GM18868 (cell line): Measurements from ENCODE around the gene IBA57.
A peak's percentile ranks its signal among the peaks of the same experiment; 100 is the strongest.

Experiments used
- ATAC-seq: cut with Tn5 transposase; IDR thresholded peaks from one replicate; pipeline ENCODE4 v1.9.1; 2021; ENCODE audit warnings: mild to moderate bottlenecking, moderate library complexity; ENCODE audit not compliant: unreplicated experiment

Gene IBA57

DNA sequence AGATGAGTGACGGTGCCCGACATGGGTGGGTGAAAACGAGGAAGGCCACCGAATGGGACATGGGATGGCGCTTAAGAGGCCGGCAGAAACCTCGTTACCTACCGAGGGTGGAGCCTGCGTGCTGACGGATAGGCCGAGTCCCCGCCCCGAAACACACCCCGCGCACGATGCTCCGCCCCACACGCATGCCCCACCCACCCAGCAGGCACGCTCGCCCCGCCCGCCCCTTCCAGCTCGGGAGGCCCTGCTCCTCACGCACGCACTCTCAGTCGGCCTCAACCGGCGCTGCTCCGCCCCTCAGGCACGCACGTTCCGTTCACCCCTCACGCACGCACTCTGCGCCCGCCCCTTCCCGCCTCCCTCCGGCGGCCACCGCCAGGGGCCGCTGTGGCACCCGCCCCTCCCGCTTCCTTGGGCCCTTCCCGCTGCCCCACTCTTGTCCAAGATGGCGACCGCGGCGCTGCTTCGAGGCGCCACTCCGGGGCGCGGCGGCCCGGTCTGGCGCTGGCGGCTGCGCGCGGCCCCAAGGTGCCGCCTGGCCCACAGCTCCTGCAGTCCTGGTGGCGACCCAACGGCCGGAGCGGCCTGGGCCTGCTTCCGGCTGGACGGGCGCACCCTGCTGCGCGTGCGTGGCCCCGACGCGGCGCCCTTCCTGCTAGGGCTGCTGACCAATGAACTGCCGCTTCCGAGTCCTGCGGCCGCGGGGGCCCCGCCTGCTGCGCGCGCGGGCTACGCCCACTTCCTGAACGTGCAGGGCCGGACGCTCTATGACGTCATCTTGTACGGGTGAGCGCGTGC, at the start of gene IBA57:
Gene IBA57 (plus strand): TSS at position 433 of the 798 bp plus-strand sequence. CDS start 13 bp downstream, at position 446.
- peak; percentile 78 for ATAC-seq

DNA sequence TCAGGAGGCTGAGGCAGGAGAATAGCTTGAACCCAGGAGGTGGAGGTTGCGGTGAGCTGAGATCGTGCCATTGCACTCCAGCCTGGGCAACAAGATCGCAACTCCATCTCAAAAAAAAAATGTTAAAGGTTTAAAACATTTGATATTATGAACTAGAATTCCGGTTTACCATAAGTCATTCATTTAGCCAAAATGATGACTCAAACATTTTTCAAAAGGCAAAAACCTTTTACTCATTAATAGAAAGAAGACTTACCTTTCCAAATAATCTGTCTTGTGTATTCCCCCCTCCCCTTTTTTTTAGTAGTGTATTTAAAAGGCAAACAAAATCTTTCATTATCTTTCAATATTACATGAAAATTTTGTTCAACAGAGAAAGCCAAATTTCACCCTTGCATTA, 48.3 kb upstream of the IBA57 start:
- no peak for ATAC-seq

DNA sequence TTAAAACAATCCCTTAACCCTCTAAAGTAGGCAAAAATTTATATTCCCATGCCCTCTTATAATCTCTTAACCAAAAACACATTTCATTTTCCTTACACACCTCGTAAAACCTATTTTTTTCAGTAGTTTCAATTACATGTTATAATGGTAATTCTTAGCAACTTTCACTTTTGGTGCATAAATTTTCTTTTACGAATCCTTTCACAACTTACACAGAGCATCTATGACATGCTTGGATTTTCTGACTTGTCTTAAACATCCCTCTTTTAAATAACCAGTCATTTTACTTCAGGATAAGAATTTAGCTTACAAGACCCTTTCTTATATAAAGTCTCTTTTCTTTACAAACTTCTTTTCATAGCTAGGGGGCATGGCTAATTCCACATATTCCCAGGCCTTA, 47.6 kb upstream of the IBA57 start:
- no peak for ATAC-seq

DNA sequence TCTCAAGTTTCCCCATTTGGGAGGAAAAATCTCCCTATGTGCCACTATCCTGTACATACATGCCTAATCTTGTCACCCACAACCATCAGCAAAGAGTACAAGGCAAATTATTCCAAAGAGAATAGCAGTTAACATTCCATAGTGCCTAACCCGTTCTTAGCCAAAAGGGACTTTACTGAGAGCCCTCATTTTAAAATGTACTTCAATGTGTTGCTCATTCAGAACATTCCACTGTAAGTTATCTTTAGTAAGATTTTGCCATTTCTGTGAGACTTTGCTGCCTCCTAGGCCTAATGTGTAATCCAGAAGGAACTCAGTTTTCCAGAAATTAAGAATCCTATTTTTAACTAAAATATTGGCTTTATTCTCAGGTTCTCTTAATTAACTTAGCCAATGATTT, 45.3 kb upstream of the IBA57 start:
- no peak for ATAC-seq

DNA sequence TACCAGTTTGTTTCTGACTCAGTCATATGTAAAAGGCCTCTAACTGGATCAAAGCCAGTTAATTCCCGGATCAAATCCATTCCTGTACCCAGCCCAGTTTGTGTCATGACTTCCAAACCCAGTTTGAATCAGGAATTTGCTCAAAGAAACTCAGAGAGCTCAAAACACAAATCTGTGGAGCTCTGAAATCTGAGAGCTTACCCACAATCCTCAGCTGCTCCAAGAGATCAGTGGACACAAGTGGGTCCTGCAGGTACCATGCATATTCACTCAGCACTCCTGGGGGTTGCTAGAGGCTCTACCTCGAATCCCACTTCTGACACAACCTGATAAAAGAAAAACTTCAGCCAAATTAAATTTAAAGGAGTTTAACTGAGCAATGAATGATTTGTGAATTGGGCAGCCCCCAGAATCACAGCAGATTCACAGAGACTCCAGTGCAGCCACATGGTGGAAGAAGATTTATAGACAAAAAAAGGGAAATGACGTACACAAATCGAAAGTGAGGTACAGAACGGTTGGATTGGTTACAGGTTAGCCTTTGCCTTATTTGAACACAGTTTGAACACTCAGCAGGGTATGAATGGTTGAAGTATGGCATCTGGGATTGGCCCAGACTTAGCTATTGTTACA, 44.6 kb upstream of the IBA57 start:
- no peak for ATAC-seq

DNA sequence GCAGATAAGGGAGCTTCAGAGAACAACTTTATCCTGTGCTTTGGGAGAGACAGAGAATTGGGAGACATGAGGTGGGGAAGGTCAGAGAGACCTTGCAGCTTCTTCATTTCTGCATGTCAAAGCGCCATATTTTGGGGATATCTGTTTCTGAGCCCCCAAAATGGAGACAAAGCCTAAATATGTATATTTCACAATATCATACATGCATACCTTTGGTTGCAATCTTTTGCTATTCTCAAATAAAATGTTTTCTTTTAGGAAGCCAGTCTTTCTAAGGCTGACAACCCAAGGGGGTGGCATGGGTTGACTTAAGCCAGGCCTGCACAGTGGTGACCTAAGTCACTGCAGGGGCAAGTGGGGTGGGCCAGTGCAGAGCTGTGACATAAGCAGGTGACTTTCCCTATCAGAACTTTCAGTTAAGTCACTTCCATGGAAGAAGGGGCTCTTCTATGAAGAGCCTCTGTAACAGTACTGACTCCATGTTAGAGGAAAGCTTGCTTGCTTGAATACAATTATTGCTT, 42.6 kb upstream of the IBA57 start:
- no peak for ATAC-seq

DNA sequence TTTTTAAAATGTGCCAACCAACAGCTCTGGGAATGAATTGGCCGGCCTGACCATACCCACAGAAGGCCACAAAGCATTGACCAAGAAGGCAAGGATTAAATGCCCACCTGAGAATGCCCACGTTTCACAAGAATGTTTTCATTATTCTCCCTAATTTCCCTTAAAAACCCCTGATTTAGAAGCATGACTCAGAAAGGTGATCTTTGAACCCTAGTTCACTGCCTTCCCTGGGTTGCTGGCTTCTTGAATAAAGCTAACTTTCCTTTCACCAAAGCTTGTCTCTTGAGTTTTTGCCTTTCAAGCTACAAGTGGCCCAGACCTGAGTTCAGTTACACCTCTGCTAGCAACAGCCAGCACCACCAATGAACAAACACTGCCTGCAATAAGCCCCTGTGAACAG, 42.1 kb upstream of the IBA57 start:
- ATAC-seq: no peak

- no peak for ATAC-seq
These were observed 40.4 kb upstream of the IBA57 start for GRCh38 chr1:228125185-228125584.

DNA sequence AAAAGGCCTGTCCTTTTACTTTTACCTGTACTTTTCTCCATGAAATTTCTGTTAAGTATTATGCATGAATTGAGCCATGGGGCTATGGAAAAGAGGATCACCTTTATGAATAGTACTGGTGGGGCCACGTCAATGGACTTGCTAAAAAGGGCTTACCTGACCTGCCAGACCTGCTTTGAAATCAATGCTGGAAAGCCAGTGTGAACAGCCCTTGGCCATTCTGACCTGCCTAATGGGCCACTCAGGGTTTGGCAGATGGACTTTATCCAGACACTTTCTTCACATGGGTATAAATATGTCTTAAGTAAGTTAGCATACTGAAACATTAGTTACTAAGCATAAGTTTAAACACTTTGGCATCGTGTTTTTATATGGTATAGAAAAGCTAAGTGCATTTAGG, 33.8 kb upstream of the IBA57 start:
- ATAC-seq: no peak

- no peak for ATAC-seq
These were observed 31.0 kb upstream of the IBA57 start for GRCh38 chr1:228134591-228134990.

DNA sequence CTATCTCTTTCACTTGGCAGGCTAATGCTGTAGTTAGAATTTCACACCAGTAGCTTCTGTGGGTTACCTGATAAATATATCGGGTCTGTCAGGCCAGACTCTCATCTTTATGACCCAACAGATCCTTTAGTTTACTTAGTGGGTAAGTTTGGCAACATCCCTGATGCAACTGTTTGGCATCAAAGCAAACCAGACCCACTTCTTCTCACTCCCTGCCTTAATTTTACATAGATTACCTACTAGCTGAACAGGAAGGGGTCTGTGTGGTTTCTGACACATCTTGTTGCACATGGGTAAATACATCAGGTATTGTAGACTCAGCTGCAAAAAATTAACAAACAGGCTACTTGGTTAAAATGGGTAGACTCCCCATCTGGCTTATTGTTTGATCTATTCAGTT, 28.7 kb upstream of the IBA57 start:
- ATAC-seq: no peak

DNA sequence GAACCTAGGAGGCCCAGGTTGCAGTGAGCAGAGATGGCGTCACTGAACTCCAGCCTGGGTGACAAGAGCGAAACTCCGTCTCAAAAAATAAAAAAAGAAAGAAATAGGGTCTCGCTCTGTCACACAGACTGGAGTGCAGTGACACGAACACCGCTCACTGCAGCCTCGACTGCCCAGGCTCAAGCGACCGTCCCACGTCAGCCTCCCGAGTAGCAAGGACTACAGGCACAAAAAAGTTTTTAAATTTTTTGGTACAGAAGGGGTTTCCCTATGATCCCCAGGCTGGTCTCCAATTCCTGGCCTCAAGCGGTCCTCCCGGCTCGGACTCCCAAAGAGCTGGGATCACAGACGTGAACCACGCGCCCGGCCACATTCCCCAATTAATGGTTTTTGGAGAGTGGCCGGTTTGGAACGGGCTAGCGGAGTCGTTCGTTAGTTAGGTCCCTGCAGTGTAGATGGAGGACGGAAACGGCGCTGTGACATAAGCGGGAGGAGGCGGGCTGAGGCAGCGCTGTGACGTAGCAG, 26.1 kb upstream of the IBA57 start:
- no peak for ATAC-seq

GRCh38 chr1:228139931-228140723, 25.5 kb upstream of the IBA57 start, which contains the start of gene GUK1:
Gene GUK1 (plus strand): TSS chr1:228140279. CDS start chr1:228140303, 24 bp downstream.
- ATAC-seq: peak; percentile 90

DNA sequence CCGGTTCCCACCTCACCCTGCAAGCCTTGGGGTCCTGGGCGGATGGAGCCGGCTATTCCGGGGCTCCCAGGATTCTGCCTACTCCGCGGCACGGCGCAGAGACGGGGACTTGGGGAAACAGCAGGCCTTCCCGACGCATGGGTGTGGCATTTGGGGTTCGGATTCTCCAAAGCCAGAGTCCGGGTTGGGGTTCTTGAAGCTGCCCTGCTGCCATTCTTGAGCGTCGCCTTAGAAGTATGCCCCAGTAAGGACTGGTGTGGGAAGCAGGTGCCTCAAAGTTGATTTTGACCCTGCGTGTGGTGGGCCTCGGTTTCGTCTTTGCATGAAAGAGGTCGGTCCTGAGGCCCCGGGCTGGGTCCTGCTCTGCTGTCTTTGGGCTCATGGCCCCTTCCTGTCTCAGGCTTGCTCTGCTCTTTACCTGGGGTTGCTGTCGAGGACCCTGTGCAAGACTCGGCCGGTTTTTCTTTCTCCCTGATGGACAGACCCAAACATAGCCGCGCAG, 24.8 kb upstream of the IBA57 start:
- no peak for ATAC-seq

GRCh38 chr1:228141226-228142044, 24.2 kb upstream of the IBA57 start:
- ATAC-seq: no peak

DNA sequence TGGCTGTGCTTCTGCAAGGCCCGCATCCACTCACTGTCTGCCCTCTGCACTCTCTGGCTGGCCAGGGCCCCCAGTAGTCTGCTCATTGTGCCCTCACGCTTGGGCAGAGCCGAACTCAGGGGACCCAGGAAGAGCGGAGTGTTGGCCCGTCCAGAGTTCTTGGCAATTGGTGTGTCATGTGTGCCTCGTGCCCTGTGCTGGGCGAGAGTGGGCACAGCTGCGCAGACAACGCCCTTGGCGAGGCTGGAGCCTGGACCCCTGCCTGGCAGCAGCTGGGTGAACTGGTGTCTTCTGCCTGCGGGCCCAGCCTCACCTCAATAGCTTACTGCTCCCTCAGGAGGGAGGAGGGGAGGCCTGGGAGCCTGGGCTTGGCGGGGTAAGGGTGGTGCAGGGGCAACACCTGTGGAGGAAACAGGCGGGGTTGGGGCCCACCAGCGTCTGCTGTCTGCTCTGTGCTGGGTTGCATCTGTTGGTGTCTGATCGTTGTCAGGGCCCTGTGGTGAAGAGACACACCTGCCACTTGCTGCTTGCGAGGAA, 23.4 kb upstream of the IBA57 start:
- ATAC-seq: no peak

DNA sequence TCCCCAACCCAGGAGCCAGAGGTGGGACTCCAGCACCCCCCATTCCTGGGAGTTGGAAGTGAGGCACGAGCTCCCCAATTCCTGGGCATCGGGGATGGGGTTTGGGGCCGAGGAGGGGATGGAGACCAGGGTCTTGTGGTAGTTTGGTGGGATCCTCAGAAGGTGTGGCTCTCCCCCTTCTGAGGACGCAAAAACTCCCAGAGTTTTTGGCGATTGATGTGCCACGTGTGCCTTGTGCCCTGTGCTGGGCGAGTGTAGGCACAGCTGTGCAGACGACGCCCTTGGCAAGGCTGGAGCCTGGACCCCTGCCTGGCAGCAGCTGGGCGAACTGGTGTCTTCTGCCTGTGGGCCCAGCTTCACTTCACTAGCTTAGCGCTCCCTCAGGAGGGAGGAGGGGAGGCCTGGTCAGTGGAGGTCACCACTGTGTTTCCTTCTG, 22.9 kb upstream of the IBA57 start:
- ATAC-seq: no peak

DNA sequence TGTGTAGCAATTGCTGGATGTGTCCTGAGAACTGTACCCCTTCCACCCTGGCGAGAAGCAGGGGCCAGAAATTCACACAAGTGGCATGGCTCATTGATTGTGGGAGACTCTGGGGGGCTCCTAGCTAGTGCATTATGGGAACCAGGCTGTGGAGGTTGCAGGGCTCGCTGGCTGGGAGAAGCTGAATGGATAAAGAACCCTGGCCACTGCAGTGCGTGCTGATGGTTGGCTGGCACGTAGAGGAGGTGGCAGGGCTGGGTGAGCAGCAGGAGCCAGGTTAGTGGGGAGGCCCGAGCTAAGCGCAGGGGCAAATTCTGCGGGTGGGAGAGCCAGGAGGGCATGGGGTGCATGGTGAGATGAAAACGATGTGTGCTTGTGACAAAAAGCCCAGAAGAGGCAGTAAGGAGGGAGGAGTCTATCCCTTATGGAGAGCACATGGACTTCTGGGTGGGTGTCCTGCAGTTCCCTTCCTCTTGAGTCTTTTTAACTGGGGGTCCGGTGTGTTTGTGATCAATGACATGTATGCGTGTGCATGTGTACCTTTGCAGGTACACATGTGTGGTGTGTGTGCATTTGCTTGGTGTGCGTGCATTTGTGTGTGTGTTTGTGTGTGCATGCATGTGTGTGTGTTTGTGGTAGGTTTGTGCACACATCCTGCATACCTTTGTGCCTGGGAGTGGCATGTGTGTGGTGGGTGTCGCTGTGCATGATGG, 22.0 kb upstream of the IBA57 start:
- no peak for ATAC-seq
